HepG2 (cell line): ENCODE results near the gene PTPN18. TPM values are rescaled to one million over a fixed set of nuclear protein-coding genes. Genes with fewer than 3 reads are reported as not detected.

ENCODE experiments used
- CHD2 ChIP-seq: IDR thresholded peaks from 2 replicates; pipeline ENCODE4 v1.6.1; 2011; ENCODE audit warnings: low read depth, low read length, improper control_type of control experiment
- EEA1 ChIP-seq: sonication (generic); formaldehyde crosslinking; IDR thresholded peaks from 2 replicates; pipeline ENCODE4 v1.5.1; 2020; ENCODE audit warnings: mild to moderate bottlenecking, missing genetic modification reagents, borderline replicate concordance
- ERF ChIP-seq: IDR thresholded peaks from 2 replicates; pipeline ENCODE4 v1.6.1; 2018; ENCODE audit warnings: missing biosample characterization, missing genetic modification reagents
- KLF15 ChIP-seq: sonication (generic); formaldehyde crosslinking; IDR thresholded peaks from 2 replicates; pipeline ENCODE4 v1.8.1; 2023; ENCODE audit warnings: borderline replicate concordance, mild to moderate bottlenecking, inconsistent platforms, missing genetic modification reagents, mixed read lengths
- KMT2B ChIP-seq: IDR thresholded peaks from 2 replicates; pipeline ENCODE4 v1.6.1; 2016; ENCODE audit warnings: missing genetic modification reagents, missing compliant biosample characterization
- LCORL ChIP-seq, 2 experiments: fragments of 450-650 bp in 1 of 2; sonication (generic) in 1 of 2; formaldehyde crosslinking in 1 of 2; IDR thresholded peaks; 2 replicates each; pipeline versions ENCODE4 v1.5.0 to v1.6.1; 2017 to 2020; ENCODE audit warnings: antibody characterized with exemption in 1 of 2, missing genetic modification reagents in 1 of 2
- NFATC3 ChIP-seq: sonication (generic); formaldehyde crosslinking; IDR thresholded peaks from 2 replicates; pipeline ENCODE4 v1.5.1; 2020; ENCODE audit warnings: mild to moderate bottlenecking, missing genetic modification reagents
- TFAP4 ChIP-seq: sonication (generic); IDR thresholded peaks from 2 replicates; pipeline ENCODE4 v1.6.1; 2016; ENCODE audit warnings: low read depth, borderline replicate concordance
- XRCC5 ChIP-seq: fragments of 200-400 bp; formaldehyde crosslinking; optimal IDR thresholded peaks from 2 replicates; pipeline ENCODE3; 2017; ENCODE audit warnings: mild to moderate bottlenecking, low read length
- ZFP62 ChIP-seq: sonication (generic); formaldehyde crosslinking; IDR thresholded peaks from 2 replicates; pipeline ENCODE4 v1.4.0; 2020; ENCODE audit warnings: missing genetic modification reagents
- ZFY ChIP-seq: sonication (generic); formaldehyde crosslinking; IDR thresholded peaks from 2 replicates; pipeline ENCODE4 v1.4.0; 2020; ENCODE audit warnings: missing genetic modification reagents
- ZKSCAN8 ChIP-seq: IDR thresholded peaks from 2 replicates; pipeline ENCODE4 v1.6.1; 2016; ENCODE audit warnings: borderline replicate concordance, missing genetic modification reagents, missing compliant biosample characterization
- ZNF20 ChIP-seq: sonication (generic); formaldehyde crosslinking; IDR thresholded peaks from 2 replicates; pipeline ENCODE4 v1.4.0; 2020; ENCODE audit warnings: mild to moderate bottlenecking, moderate library complexity, missing genetic modification reagents
- ZNF30 ChIP-seq: sonication (generic); formaldehyde crosslinking; IDR thresholded peaks from 2 replicates; pipeline ENCODE4 v1.5.0; 2020; ENCODE audit warnings: mild to moderate bottlenecking, missing genetic modification reagents
- ZNF503 ChIP-seq: sonication (generic); formaldehyde crosslinking; IDR thresholded peaks from 2 replicates; pipeline ENCODE4 v1.4.0; 2020; ENCODE audit warnings: missing genetic modification reagents
- ZNF530 ChIP-seq: sonication (generic); formaldehyde crosslinking; IDR thresholded peaks from 2 replicates; pipeline ENCODE4 v1.5.0; 2020; ENCODE audit warnings: low read depth, mild to moderate bottlenecking, missing genetic modification reagents
- ZNF616 ChIP-seq: sonication (generic); formaldehyde crosslinking; IDR thresholded peaks from 2 replicates; pipeline ENCODE4 v1.5.0; 2020; ENCODE audit warnings: low read depth, mild to moderate bottlenecking, missing genetic modification reagents
- ZNF619 ChIP-seq: sonication (generic); formaldehyde crosslinking; IDR thresholded peaks from 2 replicates; pipeline ENCODE4 v1.4.0; 2020; ENCODE audit warnings: mild to moderate bottlenecking, missing genetic modification reagents
- ZNF709 ChIP-seq: sonication (generic); formaldehyde crosslinking; IDR thresholded peaks from 2 replicates; pipeline ENCODE4 v1.5.0; 2020; ENCODE audit warnings: mild to moderate bottlenecking, missing genetic modification reagents
- ZNF841 ChIP-seq: sonication (generic); formaldehyde crosslinking; IDR thresholded peaks from 2 replicates; pipeline ENCODE4 v1.8.1; 2023; ENCODE audit warnings: missing genetic modification reagents, borderline replicate concordance
- polyA plus RNA-seq, 8 experiments: library from polyadenylated mRNA; depleted of rRNA in 3 of 8; stranded (reverse) in 7 of 8; unstranded in 1 of 8; fragments of >200 nt; fragmentation: Illumina TruSeq in 4 of 8; extraction: Trizol in 4 of 8; gene quantifications; 2 replicates each; pipeline versions ENCODE4 v1.2.1 to v1.2.3, GENCODE V29; 2011 to 2016; ENCODE audit warnings: low read depth in 4 of 8, missing spikeins in 1 of 8, mixed read lengths in 1 of 8; ENCODE audit not compliant: insufficient read depth in 1 of 8
- total RNA-seq, 5 experiments: library from RNA; depleted of rRNA; stranded (reverse); fragments of >200 nt; fragmentation: Illumina TruSeq; extraction: Trizol; gene quantifications; 2 replicates each; pipeline ENCODE4 v1.2.3, GENCODE V29; 2016; ENCODE audit warnings: low read depth in 1 of 5
- TF ChIP-seq, protein P1 (sequence below), 2 experiments: sonication (generic) in 1 of 2; formaldehyde crosslinking in 1 of 2; IDR thresholded peaks; 2 replicates each; pipeline versions ENCODE4 v1.4.0 to v1.6.1; 2018 to 2020; ENCODE audit warnings: missing genetic modification reagents in 2 of 2, borderline replicate concordance in 1 of 2, low read depth in 1 of 2, mild to moderate bottlenecking in 1 of 2, missing biosample characterization in 1 of 2
- TF ChIP-seq, protein P2 (sequence below): sonication (generic); formaldehyde crosslinking; IDR thresholded peaks from 2 replicates; pipeline ENCODE4 v1.4.0; 2020; ENCODE audit warnings: mild to moderate bottlenecking, missing genetic modification reagents

Gene PTPN18
- total and polyA plus RNA-seq, 2 of the 13 experiments (the other 11 are each of a cell fraction or from before 2014, with no cell fraction given), result 14.8 to 39.6 TPM

DNA sequence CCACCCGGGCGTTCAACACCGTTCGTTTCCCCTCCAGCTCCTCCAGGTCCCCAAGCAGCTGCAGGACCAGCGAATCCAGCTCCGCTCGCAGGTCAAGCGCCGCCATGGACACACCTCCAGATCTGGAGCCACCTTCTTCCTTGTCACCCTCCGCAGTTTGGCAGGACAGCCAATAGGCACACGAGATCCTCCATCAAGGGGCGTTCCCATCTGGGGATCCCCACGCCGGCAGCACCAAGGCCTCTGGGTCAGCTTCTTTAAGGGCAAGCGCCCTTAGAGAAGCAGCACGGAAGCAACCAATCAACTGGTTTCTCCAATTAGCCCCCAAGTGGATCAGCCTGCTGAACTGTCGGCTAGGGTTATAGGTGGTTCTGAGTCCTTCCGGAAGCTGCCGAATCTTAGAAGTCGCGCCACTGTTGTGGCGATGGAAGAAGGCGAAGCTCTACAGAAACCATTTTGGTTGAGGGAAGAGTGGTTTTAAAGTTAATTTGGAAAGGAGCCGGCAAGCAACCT lies 13.8 kb upstream of the PTPN18 start (continued):
- no peak for TF ChIP-seq ERF (CRISPR knock-in tag)
- TF ChIP-seq ZFY (CRISPR knock-in tag), result peak; percentile 66
- no peak for TF ChIP-seq ZNF30 (CRISPR knock-in tag)
- TF ChIP-seq EEA1 (CRISPR knock-in tag), result no peak
- TF ChIP-seq ZNF841 (CRISPR knock-in tag), result no peak
- TF ChIP-seq NFATC3, result no peak
- no peak for TF ChIP-seq ZNF530 (CRISPR knock-in tag)
- no peak for TF ChIP-seq ZNF503 (CRISPR knock-in tag)
- no peak for TF ChIP-seq TFAP4
- TF ChIP-seq CHD2, result no peak
- TF ChIP-seq LCORL (IDR thresholded peaks at IDR 0.05), result no peak
- TF ChIP-seq LCORL (CRISPR knock-in tag; IDR thresholded peaks at IDR 0.05), result peak; percentile 45
- TF ChIP-seq, protein P1, sequence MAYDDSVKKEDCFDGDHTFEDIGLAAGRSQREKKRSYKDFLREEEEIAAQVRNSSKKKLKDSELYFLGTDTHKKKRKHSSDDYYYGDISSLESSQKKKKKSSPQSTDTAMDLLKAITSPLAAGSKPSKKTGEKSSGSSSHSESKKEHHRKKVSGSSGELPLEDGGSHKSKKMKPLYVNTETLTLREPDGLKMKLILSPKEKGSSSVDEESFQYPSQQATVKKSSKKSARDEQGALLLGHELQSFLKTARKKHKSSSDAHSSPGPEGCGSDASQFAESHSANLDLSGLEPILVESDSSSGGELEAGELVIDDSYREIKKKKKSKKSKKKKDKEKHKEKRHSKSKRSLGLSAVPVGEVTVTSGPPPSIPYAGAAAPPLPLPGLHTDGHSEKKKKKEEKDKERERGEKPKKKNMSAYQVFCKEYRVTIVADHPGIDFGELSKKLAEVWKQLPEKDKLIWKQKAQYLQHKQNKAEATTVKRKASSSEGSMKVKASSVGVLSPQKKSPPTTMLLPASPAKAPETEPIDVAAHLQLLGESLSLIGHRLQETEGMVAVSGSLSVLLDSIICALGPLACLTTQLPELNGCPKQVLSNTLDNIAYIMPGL (CRISPR knock-in tag; IDR thresholded peaks at IDR 0.05; ENCODE audit: borderline replicate concordance in 1 of 2, low read depth in 1 of 2), result no peak
- peak; percentile 50; the same call in 1 of the 2 replicates for TF ChIP-seq ZNF619
- TF ChIP-seq ZNF20 (CRISPR knock-in tag), result no peak
- no peak for TF ChIP-seq KLF15
- TF ChIP-seq ZNF616 (CRISPR knock-in tag), result no peak
- no peak for TF ChIP-seq ZNF709 (CRISPR knock-in tag)
- TF ChIP-seq ZFP62 (CRISPR knock-in tag), result no peak
- TF ChIP-seq ZKSCAN8 (CRISPR knock-in tag), result no peak
- TF ChIP-seq, protein P2, sequence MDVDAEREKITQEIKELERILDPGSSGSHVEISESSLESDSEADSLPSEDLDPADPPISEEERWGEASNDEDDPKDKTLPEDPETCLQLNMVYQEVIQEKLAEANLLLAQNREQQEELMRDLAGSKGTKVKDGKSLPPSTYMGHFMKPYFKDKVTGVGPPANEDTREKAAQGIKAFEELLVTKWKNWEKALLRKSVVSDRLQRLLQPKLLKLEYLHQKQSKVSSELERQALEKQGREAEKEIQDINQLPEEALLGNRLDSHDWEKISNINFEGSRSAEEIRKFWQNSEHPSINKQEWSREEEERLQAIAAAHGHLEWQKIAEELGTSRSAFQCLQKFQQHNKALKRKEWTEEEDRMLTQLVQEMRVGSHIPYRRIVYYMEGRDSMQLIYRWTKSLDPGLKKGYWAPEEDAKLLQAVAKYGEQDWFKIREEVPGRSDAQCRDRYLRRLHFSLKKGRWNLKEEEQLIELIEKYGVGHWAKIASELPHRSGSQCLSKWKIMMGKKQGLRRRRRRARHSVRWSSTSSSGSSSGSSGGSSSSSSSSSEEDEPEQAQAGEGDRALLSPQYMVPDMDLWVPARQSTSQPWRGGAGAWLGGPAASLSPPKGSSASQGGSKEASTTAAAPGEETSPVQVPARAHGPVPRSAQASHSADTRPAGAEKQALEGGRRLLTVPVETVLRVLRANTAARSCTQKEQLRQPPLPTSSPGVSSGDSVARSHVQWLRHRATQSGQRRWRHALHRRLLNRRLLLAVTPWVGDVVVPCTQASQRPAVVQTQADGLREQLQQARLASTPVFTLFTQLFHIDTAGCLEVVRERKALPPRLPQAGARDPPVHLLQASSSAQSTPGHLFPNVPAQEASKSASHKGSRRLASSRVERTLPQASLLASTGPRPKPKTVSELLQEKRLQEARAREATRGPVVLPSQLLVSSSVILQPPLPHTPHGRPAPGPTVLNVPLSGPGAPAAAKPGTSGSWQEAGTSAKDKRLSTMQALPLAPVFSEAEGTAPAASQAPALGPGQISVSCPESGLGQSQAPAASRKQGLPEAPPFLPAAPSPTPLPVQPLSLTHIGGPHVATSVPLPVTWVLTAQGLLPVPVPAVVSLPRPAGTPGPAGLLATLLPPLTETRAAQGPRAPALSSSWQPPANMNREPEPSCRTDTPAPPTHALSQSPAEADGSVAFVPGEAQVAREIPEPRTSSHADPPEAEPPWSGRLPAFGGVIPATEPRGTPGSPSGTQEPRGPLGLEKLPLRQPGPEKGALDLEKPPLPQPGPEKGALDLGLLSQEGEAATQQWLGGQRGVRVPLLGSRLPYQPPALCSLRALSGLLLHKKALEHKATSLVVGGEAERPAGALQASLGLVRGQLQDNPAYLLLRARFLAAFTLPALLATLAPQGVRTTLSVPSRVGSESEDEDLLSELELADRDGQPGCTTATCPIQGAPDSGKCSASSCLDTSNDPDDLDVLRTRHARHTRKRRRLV (CRISPR knock-in tag), result no peak
- peak; percentile 32 for TF ChIP-seq XRCC5
- no peak; the same call in 1 of the 2 replicates for TF ChIP-seq KMT2B (CRISPR knock-in tag)
